Keratinocyte (primary cell): ENCODE data around the gene ARHGAP35. TPM values are rescaled to one million over a fixed set of nuclear protein-coding genes. Genes with fewer than 3 reads are reported as not detected.
"Not testable (repeated sequence)": the region's sequence is repeated elsewhere in the genome, so short reads cannot be mapped to it uniquely, and the experiment has no call there.

ENCODE experiments used
- DNase-seq: peaks from one replicate; pipeline ENCODE4 v3.0.0-alpha.2; 2011; ENCODE audit warnings: low read depth, missing footprints, low spot score
- FAIRE-seq: peaks from 2 replicates; lab custom pipeline; 2011; peaks lifted over from hg19 to GRCh38; lab: Jason Lieb, UNC
- H2AFZ ChIP-seq: 2 replicates; pipeline ENCODE4 v1.6.0; 2012; ENCODE audit warnings: low read length, control low read depth, inconsistent platforms; ENCODE audit not compliant: control insufficient read depth
- H3K27ac ChIP-seq: 2 replicates; pipeline ENCODE4 v1.5.1; 2011; ENCODE audit warnings: low read length; ENCODE audit not compliant: control insufficient read depth, insufficient read depth
- H3K27me3 ChIP-seq: 3 replicates; pipeline ENCODE4 v1.6.0; 2011; ENCODE audit warnings: low read length; ENCODE audit not compliant: control insufficient read depth, insufficient read depth; ENCODE audit errors: extremely low read depth
- H3K36me3 ChIP-seq, 2 experiments: 2 replicates in 1 of 2; 3 replicates in 1 of 2; pipeline ENCODE4 v1.5.1; 2011; ENCODE audit warnings: low read length in 2 of 2, mild to moderate bottlenecking in 1 of 2; ENCODE audit not compliant: control insufficient read depth in 2 of 2, insufficient read depth in 2 of 2; ENCODE audit errors: extremely low read depth in 1 of 2
- H3K4me1 ChIP-seq: 3 replicates; pipeline ENCODE4 v1.5.1; 2011; ENCODE audit warnings: low read length; ENCODE audit not compliant: control insufficient read depth, insufficient read depth; ENCODE audit errors: extremely low read depth
- H3K4me2 ChIP-seq: 3 replicates; pipeline ENCODE4 v1.6.0; 2011; ENCODE audit warnings: low read depth, low read length; ENCODE audit not compliant: control insufficient read depth, insufficient read depth; ENCODE audit errors: extremely low read depth
- H3K4me3 ChIP-seq, 3 experiments: fragments of 200-600 bp in 1 of 3; sonication (generic) in 1 of 3; 2 replicates in 2 of 3; 3 replicates in 1 of 3; pipeline ENCODE4 v1.5.1; 2011 to 2016; ENCODE audit warnings: low read length in 3 of 3, mild to moderate bottlenecking in 3 of 3, control low read depth in 2 of 3, inconsistent platforms in 1 of 3, low read depth in 1 of 3, mixed read lengths in 1 of 3, mixed run types in 1 of 3, moderate library complexity in 1 of 3; ENCODE audit not compliant: control insufficient read depth in 2 of 3, insufficient read depth in 2 of 3; ENCODE audit errors: extremely low read depth in 1 of 3
- H3K79me2 ChIP-seq: 2 replicates; pipeline ENCODE4 v1.6.0; 2012; ENCODE audit warnings: low read length; ENCODE audit not compliant: control insufficient read depth, insufficient read depth
- H3K9ac ChIP-seq: 3 replicates; pipeline ENCODE4 v1.6.0; 2011; ENCODE audit warnings: low read length; ENCODE audit not compliant: control insufficient read depth, insufficient read depth; ENCODE audit errors: extremely low read depth
- H3K9me1 ChIP-seq: 3 replicates; pipeline ENCODE4 v1.6.0; 2011; ENCODE audit warnings: low read length; ENCODE audit not compliant: control insufficient read depth, insufficient read depth; ENCODE audit errors: extremely low read depth
- H3K9me3 ChIP-seq: 2 replicates; pipeline ENCODE4 v1.5.1; 2012; ENCODE audit warnings: low read depth, low read length; ENCODE audit not compliant: control insufficient read depth
- H4K20me1 ChIP-seq: 3 replicates; pipeline ENCODE4 v1.6.0; 2011; ENCODE audit warnings: low read length; ENCODE audit not compliant: control insufficient read depth, insufficient read depth; ENCODE audit errors: extremely low read depth
- EZH2 ChIP-seq: IDR thresholded peaks from one replicate; pipeline ENCODE4 v1.6.1; 2012; ENCODE audit warnings: inconsistent platforms, mild to moderate bottlenecking, low read length, moderate library complexity
- dilution Hi-C: fragments of 300-500 bp; cut with MboI; formaldehyde crosslinking; loops from one replicate; pipeline ENCODE4 v1.7.0; 2020; ENCODE audit warnings: low sequenced_read_pairs; ENCODE audit not compliant: extremely low pct_ligation_motif_present
- polyA plus RNA-seq, 5 experiments: library from polyadenylated mRNA; depleted of rRNA in 3 of 5; stranded (reverse) in 3 of 5; stranded (forward) in 1 of 5; unstranded in 1 of 5; fragments of >200 nt; gene quantifications; 1 replicate in 1 of 5; 2 replicates in 3 of 5; 3 replicates in 1 of 5; pipeline versions ENCODE4 v1.2.1 to v1.2.3, GENCODE V29; 2011 to 2012; ENCODE audit warnings: missing spikeins in 2 of 5, low read depth in 1 of 5, low replicate concordance in 1 of 5
- TF ChIP-seq, protein P1 (sequence below), 3 experiments: IDR thresholded peaks in 1 of 3; conservative IDR thresholded peaks in 1 of 3; optimal IDR thresholded peaks in 1 of 3; 2 replicates in 2 of 3; 3 replicates in 1 of 3; pipeline versions ENCODE3 to v1.5.1; 2011; ENCODE audit warnings: low read length in 3 of 3, mild to moderate bottlenecking in 3 of 3, moderate library complexity in 2 of 3, control low read depth in 1 of 3, inconsistent platforms in 1 of 3; ENCODE audit not compliant: insufficient read depth in 2 of 3; ENCODE audit errors: extremely low read depth in 1 of 3

Gene ARHGAP35
- polyA plus RNA-seq, 1 donor (not counting 4 experiments of a cell fraction or from before 2014, with no cell fraction given): 19.5 TPM

- dilution Hi-C loops: no loop called here
- no peak overlapping the region for H3K4me3 ChIP-seq
Measured at GRCh38 chr19:46852830-46853229, 8.0 kb upstream of the ARHGAP35 start.

GRCh38 chr19:46854698-46855097, 6.1 kb upstream of the ARHGAP35 start:
- H3K36me3 ChIP-seq, DNase-seq, H2AFZ ChIP-seq, H3K79me2 ChIP-seq, H3K4me2 ChIP-seq, H3K27me3 ChIP-seq, H3K4me3 ChIP-seq, H3K9ac ChIP-seq, FAIRE-seq, H4K20me1 ChIP-seq, H3K9me3 ChIP-seq, dilution Hi-C loops, H3K9me1 ChIP-seq, H3K27ac ChIP-seq: not testable (repeated sequence)
- H3K4me1 ChIP-seq: peaks cover 21% of the 10 kb centered on the region

More at GRCh38 chr19:46852830-46853229, 8.0 kb upstream of the ARHGAP35 start:
- peaks cover 1% of the 10 kb centered on the region for H4K20me1 ChIP-seq
- peaks cover 19% of the 10 kb centered on the region for H3K79me2 ChIP-seq
- H3K9me3 ChIP-seq: no peaks in the 10 kb centered on the region
- H3K9ac ChIP-seq: no peak overlapping the region
- no peak overlapping the region for H2AFZ ChIP-seq
- H3K36me3 ChIP-seq: peaks cover 0 to under 1% of the 10 kb centered on the region in 2 experiments
- H3K27me3 ChIP-seq: no peaks in the 10 kb centered on the region
- H3K4me1 ChIP-seq: peaks cover 22% of the 10 kb centered on the region
- no peak overlapping the region for H3K4me2 ChIP-seq
- H3K27ac ChIP-seq: no peak overlapping the region
- FAIRE-seq: no peak
- TF ChIP-seq EZH2: no peak
- TF ChIP-seq, protein P1, sequence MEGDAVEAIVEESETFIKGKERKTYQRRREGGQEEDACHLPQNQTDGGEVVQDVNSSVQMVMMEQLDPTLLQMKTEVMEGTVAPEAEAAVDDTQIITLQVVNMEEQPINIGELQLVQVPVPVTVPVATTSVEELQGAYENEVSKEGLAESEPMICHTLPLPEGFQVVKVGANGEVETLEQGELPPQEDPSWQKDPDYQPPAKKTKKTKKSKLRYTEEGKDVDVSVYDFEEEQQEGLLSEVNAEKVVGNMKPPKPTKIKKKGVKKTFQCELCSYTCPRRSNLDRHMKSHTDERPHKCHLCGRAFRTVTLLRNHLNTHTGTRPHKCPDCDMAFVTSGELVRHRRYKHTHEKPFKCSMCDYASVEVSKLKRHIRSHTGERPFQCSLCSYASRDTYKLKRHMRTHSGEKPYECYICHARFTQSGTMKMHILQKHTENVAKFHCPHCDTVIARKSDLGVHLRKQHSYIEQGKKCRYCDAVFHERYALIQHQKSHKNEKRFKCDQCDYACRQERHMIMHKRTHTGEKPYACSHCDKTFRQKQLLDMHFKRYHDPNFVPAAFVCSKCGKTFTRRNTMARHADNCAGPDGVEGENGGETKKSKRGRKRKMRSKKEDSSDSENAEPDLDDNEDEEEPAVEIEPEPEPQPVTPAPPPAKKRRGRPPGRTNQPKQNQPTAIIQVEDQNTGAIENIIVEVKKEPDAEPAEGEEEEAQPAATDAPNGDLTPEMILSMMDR (optimal IDR thresholded peaks at IDR 0.05 in 1 of 3, IDR thresholded peaks at IDR 0.05 in 1 of 3, conservative IDR thresholded peaks at IDR 0.05 in 1 of 3; ENCODE audit: extremely low read depth in 1 of 3, insufficient read depth in 2 of 3, low read length in 3 of 3): no peak
- no peaks in the 10 kb centered on the region for H3K9me1 ChIP-seq
- no peak for DNase-seq
